Right lobe of liver (tissue), 4 donors: ENCODE measurements around the gene SLC35G1.

Experiments
- CTCF ChIP-seq, 4 donors: fragments of 200-600 bp in 3 of 4; fragments of 450-650 bp in 1 of 4; IDR thresholded peaks; one replicate each; pipeline versions ENCODE4 v1.5.1 to v1.8.0; 2016 to 2022; ENCODE audit warnings: antibody characterized with exemption in 4 of 4, mild to moderate bottlenecking in 2 of 4
- POLR2A ChIP-seq: fragments of 450-650 bp; IDR thresholded peaks from one replicate; pipeline ENCODE4 v1.6.1; 2017; ENCODE audit warnings: antibody characterized with exemption, mild to moderate bottlenecking
- donor health status: DM: no; HTN: no; CAD: no.
- donor health status: DM: no; HTN: no; CAD: no.
- donor health status: DM: no; HTN: yes; CAD: no.

- TF ChIP-seq CTCF (IDR thresholded peaks at IDR 0.05) (no peak), POLR2A (no peak)
These were observed 3.4 kb downstream of the SLC35G1 start for GRCh38 chr10:93897070-93897780.
